KOPT-K1 (cell line): ENCODE results near the gene KIAA1755.

Experiments
- H3K27ac ChIP-seq: fragments of 200-600 bp; sonication (generic); 2 replicates; pipeline ENCODE4 v1.5.1; 2016; ENCODE audit warnings: antibody characterized with exemption, mild to moderate bottlenecking, low read depth, low read length; ENCODE audit not compliant: poor library complexity, severe bottlenecking
- H3K36me3 ChIP-seq: fragments of 200-600 bp; sonication (generic); 2 replicates; pipeline ENCODE4 v1.5.1; 2017; ENCODE audit warnings: antibody characterized with exemption, mild to moderate bottlenecking, low read length, moderate library complexity; ENCODE audit not compliant: insufficient read depth
- H3K9me3 ChIP-seq: fragments of 200-600 bp; sonication (generic); 2 replicates; pipeline ENCODE4 v1.5.1; 2017; ENCODE audit warnings: antibody characterized with exemption, low read length, mild to moderate bottlenecking; ENCODE audit not compliant: insufficient read depth, poor library complexity, severe bottlenecking

The KIAA1755 gene

GRCh38 chr20:38242848-38243708 is 17.5 kb downstream of the KIAA1755 start:
- H3K9me3 ChIP-seq = peaks cover 56% of the 10 kb centered on the region
- H3K36me3 ChIP-seq = no peaks in the 10 kb centered on the region
- no peak overlapping the region for H3K27ac ChIP-seq

GRCh38 chr20:38241201-38241600 is 19.3 kb downstream of the KIAA1755 start:
- H3K27ac ChIP-seq = no peak overlapping the region
- no peaks in the 10 kb centered on the region for H3K36me3 ChIP-seq
- H3K9me3 ChIP-seq = peaks cover 48% of the 10 kb centered on the region

GRCh38 chr20:38239441-38239840 is 21.1 kb downstream of the KIAA1755 start:
- Histone ChIP-seq H3K36me3 (no peaks in the 10 kb centered on the region), H3K27ac (no peak overlapping the region), H3K9me3 (peaks cover 45% of the 10 kb centered on the region)

GRCh38 chr20:38238829-38239228 is 21.7 kb downstream of the KIAA1755 start:
- Histone ChIP-seq H3K36me3 (no peaks in the 10 kb centered on the region), H3K9me3 (peaks cover 39% of the 10 kb centered on the region), H3K27ac (no peak overlapping the region)

GRCh38 chr20:38237381-38237780 is 23.2 kb downstream of the KIAA1755 start:
- H3K27ac ChIP-seq = no peak overlapping the region
- peaks cover 25% of the 10 kb centered on the region for H3K9me3 ChIP-seq
- no peaks in the 10 kb centered on the region for H3K36me3 ChIP-seq

GRCh38 chr20:38231531-38232121 is 28.9 kb downstream of the KIAA1755 start:
- H3K27ac ChIP-seq = no peak overlapping the region
- H3K36me3 ChIP-seq = no peaks in the 10 kb centered on the region
- H3K9me3 ChIP-seq = no peaks in the 10 kb centered on the region

- H3K27ac ChIP-seq = no peak overlapping the region
- H3K9me3 ChIP-seq = no peaks in the 10 kb centered on the region
Measured at GRCh38 chr20:38230957-38231526, 29.5 kb downstream of the KIAA1755 start.

GRCh38 chr20:38230253-38230551 is 30.3 kb downstream of the KIAA1755 start:
- Histone ChIP-seq H3K36me3 (no peaks in the 10 kb centered on the region), H3K9me3 (no peaks in the 10 kb centered on the region), H3K27ac (no peak overlapping the region)

More at GRCh38 chr20:38230957-38231526, 29.5 kb downstream of the KIAA1755 start:
- H3K36me3 ChIP-seq = no peaks in the 10 kb centered on the region

- Histone ChIP-seq H3K27ac (no peak overlapping the region), H3K36me3 (no peaks in the 10 kb centered on the region), H3K9me3 (no peaks in the 10 kb centered on the region)
Measured at GRCh38 chr20:38229376-38230252, 30.9 kb downstream of the KIAA1755 start.

- Histone ChIP-seq H3K9me3 (no peaks in the 10 kb centered on the region), H3K27ac (no peak overlapping the region), H3K36me3 (no peaks in the 10 kb centered on the region)
Measured at GRCh38 chr20:38228436-38228835, 32.1 kb downstream of the KIAA1755 start.

GRCh38 chr20:38227420-38228360 is 32.8 kb downstream of the KIAA1755 start:
- H3K9me3 ChIP-seq = no peaks in the 10 kb centered on the region
- no peak overlapping the region for H3K27ac ChIP-seq
- H3K36me3 ChIP-seq = no peaks in the 10 kb centered on the region

- Histone ChIP-seq H3K9me3 (no peaks in the 10 kb centered on the region), H3K27ac (no peak overlapping the region), H3K36me3 (no peaks in the 10 kb centered on the region)
Measured at GRCh38 chr20:38226553-38226952, 34.0 kb downstream of the KIAA1755 start.

- Histone ChIP-seq H3K27ac (no peak overlapping the region), H3K36me3 (no peaks in the 10 kb centered on the region), H3K9me3 (no peaks in the 10 kb centered on the region)
Measured at GRCh38 chr20:38225900-38226263, 34.7 kb downstream of the KIAA1755 start.

- Histone ChIP-seq H3K9me3 (no peaks in the 10 kb centered on the region), H3K36me3 (no peaks in the 10 kb centered on the region), H3K27ac (no peak overlapping the region)
Measured at GRCh38 chr20:38225240-38225899, 35.2 kb downstream of the KIAA1755 start.
